ENCODE results near the gene RAB11FIP3.

Gene RAB11FIP3

DNA sequence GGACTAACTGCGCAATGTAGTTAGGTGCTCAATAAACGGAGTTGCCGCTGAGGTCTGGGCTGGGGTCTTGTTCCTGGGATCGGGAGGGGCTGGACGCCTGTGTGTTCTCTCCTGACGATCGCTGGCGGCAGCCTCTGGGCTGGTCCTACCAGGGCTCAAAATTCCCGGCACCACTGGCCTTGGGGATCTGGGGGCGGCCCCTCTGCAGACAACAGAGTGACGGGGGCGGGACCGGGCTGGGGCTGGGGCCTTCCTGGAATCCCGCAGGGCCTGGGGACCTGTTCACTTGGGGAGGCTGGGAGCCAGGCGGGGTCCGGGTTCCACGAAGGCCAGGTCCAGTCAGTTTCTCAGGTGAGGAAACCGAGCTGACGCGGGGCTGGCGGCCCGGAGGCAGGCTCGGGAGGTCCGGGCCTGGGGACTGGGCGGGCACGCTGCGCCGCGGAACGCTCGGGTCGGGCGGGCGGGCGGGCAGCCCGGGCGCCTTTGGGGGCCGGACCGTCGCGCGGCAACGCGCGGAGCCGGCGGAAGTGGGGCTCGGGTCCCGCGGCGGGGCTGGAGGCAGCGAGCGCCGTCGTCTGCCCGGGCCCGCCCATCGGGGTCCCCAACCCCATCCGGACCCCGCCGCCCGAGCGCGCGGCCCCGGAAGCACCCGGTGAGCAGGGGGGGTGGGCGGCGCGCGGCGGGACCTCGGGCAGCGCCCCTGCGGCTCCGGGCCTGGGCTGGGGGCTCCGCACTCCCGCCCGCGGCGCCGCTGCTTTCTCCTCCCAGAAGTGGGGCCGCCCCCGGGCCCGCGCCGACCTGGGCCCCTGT, 144.2 kb downstream of the RAB11FIP3 start, which contains the start of gene PIGQ:
PIGQ (plus strand) TSS at position 524 of the 810 bp plus-strand sequence. CDS start 4,107 bp downstream, outside the sequence.
- peak; percentile 75 for DNase-seq
